Bone marrow (tissue), 2 donors: ENCODE measurements around the gene POC1A.

Experiments used
- DNase-seq, 2 donors: peaks; one replicate each; lab custom pipeline; 2025; lab: John Stamatoyannopoulos, UW

POC1A gene

DNA sequence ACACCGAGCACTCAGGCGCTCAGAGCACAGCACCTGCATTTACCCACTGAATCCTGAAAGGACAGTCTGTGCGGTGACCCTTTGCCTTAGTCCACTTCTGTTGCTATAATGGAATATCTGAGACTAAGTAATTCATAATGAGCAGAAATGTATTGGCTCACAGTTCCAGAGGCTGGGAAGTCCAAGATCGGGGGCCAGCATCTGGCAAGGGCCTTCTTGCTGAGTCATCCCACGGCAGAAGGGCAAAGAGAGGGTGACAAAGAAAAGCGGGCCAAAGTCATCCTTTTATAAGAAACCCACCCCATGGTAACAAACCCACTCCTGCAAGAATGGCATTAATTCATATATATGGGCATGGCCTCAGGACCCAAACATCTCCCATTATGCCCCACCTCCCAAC, 27.7 kb downstream of the POC1A start:
- no peak for DNase-seq

DNA sequence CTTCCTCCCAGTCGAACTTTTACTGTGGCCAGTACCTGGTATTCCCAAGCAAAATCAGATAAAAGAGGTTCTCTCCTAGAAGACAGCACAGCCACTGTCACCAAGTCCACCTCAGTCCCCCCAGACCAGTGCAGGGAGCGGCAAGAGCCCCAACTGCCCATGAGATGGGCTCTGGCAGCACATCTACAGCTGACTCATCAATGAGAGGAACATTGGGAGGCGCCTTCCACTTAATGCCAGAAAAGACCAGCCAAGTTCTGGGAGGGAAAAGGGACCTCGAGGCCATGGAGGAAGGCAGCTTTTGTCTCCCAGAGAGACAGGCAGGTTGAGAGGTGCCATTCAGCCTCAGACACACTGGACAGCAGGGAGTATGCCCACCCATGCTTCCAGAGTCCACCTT, 28.2 kb downstream of the POC1A start:
- DNase-seq: no peak

DNA sequence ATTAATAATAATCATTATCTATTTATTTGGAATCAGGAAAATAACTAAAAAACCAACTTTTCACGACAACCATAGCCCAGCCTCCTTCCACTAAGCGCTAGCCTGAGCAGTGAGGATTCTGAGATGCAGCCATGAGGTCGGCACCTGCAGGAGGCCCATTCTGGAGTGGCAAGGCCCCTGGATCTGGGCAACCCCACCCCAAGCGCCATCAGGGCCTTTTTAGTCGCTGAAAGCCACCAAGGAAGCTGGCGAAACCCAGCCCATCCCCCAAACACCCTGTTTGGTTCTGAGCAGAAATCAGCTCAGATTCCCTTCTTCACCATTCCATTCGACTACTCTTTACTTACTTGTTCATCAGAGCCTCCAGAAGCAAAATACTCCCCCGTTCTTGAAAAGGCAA, 29.5 kb downstream of the POC1A start:
- no peak for DNase-seq

DNA sequence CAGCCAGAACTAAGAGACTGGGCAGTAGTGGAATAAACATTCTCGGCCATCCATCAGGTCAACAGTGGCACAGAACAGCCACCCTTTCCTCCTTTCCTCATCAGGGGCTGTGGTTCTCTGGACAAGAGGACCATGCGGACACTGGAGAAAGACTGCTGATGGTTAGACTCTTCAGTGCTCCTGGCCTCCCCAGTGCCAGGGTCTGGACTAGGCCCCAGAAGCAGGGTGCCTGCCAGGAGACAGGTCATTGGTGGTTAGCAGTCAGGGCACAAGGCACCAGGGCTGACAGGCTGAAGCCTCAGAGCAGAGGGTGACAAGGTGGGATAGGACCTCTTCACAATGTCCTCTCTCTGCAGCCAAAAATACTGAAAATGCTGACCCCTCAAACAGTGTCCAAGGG, 30.1 kb downstream of the POC1A start:
- DNase-seq: no peak

DNA sequence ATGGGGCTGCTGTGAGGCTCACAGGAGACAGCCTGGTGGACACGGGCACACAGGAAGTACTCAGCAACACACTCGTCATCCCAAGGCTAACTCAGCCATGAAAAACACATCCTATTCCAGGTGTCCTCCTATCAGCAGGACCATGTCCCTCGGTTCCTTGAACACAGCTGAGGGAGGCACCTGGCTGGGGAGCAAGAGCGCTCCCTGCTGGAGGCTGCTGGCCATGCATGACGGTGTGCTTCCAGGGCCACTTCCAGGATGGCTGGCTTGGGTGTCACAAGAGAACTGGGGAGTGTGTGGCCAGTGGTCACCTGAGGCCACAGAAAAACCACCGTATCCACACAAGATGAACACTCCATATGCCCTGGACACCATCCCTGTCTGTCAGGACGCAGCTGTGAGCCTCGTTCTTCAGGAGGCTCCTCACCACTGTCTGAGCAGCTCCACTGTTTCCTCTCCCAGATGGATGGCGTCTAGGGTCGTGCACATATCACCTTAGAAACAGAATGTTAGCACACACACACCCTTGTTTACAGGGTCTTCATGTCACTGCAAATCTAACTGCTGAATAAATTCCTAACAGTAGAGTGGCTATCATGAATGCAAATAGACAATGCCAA, 31.0 kb downstream of the POC1A start:
- peak; percentile 45 to 52 for DNase-seq

DNA sequence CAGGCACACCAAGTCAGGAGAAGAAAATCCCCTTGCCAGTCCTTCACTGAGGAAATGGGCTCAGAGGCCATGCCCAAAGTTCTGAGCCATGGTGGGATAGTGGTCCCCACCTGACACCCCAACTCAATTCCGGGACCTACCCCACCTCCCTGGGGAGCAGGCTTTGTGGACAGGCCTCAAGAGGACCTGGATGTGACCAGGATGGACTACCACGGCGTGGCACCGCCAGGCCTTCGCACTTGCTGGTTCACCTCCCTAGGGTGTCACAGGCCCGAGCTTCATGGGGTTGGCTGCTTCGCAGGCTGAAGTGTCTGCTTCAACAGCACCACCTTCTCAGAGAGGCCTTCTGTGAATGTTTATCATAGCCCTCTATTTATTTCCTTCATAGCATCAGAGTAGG, 31.7 kb downstream of the POC1A start:
- no peak for DNase-seq

DNA sequence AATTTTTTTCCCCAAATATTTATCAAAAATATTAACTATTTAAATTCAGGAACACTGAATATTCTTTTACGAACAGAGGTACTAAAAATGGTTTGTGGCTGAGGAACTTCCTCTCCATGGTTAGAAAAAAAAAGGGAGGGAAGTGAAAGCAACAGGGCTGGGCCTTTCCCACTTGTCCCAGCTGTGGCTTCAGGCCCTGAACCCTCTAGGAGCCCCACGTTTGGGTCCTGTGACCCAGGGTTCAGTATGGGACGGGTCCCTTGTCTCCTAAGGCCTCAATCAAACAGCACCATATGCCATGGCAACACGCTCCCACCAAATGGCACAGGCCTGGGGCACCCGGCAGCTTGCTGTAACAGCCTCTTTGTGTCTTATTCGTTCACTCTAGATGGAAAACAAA, 32.4 kb downstream of the POC1A start:
- DNase-seq: peak; percentile 17 to 42

DNA sequence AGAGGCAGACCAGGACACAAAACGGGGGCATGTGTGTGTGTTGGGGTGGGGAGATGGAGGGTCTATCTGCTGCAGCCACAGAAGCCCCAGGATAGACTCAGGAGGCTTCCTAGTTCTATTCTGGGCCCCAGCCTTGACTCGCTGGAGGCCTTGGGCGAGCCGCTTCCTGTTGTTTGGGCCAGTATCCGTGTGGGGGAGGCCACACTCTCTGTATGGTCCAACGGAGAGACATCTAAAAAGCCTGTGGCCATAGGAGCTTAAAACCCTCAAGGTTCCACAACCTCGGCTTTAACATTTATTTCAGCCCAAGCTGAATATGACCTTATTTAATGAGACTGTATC, 32.8 kb downstream of the POC1A start:
- peak in 1 of 2 donors; percentile 50 for DNase-seq

DNA sequence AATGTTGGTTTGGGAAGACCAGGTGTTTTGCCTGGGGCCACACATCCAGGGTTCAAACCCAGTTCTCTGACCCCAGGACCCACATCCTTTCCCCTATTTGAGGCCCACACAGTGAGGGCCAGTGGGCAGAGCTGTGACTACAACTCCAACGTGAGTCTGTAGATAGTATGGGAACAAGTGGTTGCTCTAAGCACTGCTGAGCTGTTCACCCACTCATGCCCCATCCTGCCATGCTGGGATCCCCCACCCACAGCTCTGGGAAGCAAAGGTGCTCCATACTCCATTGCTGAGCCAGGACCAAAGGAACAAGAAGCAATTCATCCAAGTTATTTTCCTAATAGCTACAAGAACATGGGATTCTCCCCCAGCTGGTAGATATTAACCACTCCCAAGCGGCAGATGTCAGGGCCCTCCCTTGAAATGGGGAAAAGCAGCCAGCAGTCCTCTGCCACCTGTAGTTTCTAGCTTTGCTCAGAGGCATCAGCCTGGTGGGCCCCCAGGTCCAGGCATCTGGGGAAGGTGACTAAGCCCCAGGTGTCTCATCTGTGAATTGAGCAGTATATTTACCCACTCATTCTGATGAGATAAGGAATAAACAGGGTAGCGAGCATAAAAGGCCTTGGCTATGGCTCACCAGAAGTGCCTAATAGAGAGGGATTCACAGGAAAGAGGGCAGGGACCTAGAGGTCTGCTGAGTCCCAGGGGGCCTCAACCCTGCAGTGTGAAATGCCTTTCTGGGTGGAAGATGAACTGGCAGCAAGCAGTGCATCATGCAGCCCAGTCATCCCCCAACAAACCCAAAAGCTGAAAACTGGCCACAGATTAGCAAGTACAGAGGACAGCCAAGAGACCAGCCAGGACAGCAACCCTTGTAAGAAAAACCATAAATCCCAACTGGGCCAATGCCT, 33.4 kb downstream of the POC1A start:
- peak in 1 of 2 donors; percentile 50 for DNase-seq

DNA sequence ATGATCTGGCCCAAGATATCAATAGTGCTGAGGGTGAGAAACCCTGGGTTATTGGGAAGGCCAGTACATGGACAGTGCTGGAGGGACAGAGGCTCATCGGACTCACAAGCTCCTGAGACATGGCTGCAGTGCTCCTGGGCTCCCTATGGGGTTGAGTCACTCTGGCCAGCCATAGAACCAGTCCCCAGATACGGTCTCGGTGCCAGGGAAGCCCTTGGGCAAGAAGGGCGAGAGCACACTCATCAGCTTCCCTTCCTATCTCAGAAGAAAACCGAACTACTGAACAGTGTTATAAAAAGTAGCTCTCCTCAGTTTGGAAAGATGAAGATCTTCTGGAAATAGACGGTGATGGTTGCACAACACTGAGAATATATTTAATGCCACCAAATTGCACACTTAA, 34.4 kb downstream of the POC1A start:
- DNase-seq: peak in 1 of 2 donors; percentile 13

DNA sequence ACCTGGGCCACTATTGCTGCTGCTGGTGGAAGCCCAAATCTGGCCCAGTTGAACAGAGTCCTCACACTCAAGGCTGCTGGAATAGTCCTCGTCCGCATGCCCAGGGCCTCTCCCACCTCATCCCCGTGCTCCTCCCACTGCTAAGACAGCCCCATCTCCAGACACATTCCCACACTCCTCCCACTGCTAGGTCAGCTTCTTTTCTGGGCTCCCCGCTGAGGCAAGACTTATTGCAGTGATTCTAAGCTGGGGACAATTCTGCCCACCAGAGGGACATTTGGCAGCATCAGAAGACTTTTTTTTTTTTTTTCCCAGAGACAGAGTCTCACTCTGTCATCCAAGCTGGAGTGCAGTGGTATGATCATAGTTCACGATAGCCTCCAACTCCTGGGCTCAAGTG, 35.1 kb downstream of the POC1A start:
- no peak for DNase-seq

DNA sequence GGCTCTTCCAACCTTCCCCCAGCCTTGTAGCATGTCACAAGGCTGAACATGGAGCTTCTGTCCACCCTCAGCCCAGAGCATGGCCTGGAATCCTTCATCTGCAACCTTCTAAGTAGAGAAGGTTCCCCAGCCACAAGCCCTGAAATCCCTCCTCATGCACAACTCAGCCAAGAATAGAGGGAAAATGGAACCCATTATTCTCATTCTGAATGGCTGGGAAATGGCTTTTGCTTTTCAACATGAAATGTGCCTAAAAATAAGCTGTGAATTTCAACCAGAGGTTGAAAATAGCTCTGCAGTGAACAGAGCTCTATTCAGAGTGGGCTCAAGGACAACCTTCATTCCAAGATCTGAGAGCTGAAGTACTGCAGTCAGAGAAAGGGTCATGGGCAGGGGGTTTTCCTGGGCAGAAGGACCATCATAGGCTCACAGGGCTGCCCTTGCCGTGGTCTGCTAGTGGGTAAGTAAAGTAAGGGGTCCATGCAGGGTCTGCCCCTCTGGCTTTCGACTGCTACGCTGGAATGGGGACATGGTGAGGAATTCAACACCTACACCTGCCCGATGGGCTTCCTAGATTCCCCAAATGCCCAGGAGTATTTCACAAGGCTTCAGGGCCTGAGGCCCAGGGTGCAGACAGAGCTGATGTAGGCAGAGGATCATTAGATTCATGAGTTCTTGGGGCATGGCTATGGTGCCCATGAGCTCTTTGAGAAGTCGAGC, 35.9 kb downstream of the POC1A start:
- no peak for DNase-seq

DNA sequence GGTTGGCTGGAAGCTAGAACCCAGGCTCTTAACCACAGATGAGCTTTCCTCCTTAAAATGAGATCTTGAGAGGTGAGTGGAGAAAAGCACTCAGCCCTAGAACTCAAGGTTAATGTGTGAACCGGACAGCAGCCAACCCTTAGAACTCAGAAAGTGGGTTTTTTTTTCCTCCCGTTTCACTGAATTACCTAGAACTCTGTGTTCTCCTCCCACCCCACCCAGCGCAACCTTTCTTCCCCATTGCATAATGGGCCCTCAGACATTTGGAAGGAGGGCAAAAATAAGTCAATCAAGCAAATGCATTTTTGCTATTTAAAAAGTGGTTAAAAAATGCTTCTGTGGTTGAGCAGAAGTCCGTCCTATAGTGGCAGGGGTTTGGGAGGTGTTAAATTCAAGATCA, 36.7 kb downstream of the POC1A start:
- DNase-seq: no peak

DNA sequence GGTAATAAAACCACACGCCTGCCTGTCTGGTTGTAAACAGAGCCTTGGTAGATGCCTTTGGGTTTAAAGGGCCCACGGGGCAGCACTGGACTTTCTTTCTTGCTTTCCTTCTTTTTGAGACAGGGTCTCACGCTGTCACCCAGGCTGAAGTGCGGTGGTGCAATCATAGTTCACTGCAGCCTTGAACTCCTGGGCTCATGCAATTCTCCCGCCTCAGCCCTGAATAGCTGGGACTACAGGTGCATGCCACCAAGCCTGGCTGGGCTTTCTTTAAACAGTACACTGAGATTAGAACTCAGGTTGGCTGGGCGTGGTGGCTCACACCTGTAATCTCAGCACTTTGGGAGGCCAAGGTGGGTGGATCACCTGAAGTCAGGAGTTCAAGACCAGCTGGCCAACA, 42.2 kb downstream of the POC1A start:
- DNase-seq: no peak

DNA sequence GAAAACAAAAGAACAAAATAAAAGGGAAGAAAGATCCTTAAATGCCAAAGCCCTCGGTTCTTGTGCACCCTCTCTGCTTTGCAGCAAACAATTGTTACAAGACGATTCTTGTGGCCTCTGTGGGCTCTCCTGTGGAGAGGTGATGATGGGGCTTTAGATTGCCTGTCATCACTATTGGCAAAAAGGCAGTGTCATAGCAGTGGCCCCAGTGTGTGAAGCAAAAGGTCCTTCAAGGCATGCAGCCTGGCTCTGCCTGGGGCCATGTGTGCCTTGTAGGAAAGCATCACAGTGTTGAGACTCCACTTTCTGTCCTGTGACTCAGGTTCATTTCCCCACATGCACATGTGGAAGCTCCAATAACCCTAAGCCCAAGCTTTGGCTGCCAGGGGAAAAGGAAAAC, 43.7 kb downstream of the POC1A start:
- DNase-seq: no peak

DNA sequence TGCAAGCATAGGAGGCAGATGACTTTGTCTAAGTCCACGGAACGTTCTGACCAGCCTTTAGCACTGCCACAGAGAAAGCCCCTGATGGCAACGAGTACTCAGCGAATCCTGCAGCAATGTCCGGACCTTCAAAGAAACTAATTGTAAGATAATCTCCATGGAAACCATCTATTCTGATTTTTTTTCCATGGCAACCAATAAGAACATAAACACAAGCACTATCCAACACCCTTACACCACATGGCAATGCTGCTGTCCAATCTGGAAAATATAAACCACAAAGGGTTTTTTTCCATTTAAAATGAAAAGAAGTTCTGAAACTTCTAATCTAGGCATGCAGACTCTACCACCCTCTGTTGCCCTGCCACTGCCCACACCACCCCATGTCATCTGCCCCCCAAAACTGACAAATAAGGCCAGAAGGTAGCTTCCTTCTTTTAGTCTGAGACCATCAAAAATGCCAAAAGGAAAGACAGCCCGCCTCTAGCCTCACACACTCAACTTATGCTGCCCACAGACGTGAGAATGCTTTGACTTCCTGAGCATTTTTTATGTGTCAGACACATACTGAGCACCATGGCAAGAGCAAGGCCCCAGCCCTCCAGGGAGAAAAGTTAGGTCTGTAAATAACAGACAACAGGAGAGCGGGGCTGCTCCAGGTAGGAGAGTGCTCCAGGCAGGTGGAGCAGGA, 44.5 kb downstream of the POC1A start:
- no peak for DNase-seq

DNA sequence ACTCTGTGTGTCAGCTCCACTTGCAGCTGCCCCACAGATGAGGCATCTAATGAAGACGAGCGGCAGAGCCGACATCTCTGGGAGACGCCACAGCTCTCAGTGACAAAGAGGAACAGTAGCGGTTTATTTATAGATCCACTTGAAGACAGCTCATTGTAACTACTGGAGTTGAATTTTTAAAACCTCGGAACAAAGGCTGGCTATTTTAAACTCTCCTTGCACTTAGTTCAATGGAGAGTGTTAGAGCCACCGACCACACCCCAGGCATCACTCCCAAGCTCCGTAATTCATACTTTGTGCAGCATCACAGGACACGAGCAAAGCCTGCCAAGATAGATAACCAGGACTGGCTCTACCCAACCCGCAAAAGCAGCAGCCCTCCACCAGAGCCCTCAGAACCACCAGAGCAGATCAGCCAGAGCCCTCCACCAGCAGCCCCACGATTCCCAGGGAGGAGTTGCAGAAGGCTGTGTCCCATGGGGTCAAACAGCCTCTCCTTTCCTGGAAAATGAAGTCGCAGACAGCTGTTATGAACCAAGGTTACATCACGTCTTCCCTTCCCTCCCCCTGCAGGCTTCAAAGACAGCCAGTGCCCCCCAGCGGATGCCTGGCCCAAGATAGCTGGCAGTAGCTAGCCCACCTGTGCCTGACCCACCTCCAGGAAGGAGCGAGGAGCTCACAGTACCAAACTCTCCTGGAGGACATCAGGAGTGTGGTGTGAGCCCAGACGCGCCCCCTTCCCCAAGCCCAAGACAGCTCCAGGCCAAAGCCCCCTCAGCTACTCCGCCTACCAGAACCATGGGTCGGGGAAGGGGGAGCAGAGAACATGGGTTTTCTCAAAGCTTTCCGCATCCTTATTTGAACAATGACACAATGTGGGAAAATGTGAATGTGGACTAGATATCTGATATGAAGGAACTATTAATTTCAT, 45.7 kb downstream of the POC1A start:
- peak in 1 of 2 donors; percentile 55 for DNase-seq

DNA sequence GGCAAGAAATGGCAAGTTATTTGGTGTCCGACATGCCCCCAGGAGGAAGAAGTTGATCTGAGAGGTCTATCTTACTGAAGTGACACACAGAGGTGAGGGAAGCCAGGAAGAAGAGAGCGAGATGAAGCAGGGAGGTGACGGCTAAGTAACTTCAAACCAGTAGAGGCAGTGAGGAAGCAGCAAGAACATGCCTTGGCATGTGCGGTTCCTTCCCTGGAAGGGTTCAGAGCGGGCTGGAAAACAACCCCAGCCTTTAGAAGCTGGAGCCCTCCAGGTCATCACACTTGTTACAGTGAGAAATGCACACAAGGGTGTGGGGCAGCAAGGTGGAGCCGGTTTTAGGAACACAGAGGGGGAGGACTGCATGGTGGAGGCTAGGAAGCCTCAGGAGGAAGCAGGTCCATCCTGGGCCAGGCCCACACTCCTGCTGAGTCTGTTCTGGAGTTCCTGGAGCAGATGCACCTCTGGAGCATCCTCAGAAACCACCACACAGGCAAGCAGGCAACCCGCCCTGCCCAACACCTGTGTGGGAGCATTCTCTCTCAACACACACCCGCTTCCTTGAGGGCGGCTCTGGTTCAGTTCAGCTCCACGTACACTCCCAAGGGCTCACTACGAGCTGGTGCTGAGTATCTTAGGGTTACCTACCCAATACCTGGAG, 47.1 kb downstream of the POC1A start:
- DNase-seq: no peak

DNA sequence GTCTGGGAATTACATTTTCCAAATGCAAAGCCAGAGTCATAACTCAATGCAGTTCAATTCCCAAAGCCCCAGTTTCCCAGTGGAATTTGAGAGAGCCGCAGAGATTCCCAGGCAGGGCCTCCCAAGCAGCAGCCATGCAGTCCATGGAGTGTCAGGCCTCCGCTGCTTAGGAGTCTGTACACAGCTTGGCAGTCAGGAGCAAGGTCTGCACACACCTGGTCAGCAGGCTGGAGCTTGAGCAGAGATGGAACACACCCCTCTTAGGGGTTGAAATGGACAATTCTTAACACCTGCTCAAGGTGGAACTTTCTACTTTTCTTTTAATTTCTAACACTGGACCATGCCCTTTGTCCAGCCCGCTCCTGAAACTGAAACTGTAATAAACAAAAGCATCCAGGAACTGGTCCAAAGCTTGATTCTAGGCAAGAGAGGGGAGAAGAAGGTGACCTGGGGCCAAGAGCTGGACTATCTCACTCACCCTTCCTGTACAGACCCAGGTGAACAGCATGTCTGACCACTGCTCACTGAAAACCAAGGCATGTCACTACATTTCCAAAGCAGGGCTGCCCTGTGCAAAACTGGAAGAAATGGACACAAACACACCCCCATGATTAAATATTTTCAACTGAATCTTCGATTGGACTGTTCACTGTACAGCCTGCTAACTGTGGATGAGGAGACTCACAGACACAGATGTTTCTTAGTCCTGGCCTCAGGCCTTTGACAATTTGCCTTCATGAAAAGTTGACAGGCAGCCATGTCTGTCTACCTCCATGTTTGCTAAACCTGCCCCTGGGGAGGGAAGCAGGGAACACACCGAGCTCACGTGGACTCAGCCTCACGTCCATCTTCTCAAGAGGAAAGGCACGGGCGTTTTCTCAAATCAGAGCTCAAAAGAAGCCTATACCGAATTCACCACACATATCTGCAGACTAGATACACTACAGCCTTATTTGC, 49.3 kb downstream of the POC1A start:
- DNase-seq: no peak

DNA sequence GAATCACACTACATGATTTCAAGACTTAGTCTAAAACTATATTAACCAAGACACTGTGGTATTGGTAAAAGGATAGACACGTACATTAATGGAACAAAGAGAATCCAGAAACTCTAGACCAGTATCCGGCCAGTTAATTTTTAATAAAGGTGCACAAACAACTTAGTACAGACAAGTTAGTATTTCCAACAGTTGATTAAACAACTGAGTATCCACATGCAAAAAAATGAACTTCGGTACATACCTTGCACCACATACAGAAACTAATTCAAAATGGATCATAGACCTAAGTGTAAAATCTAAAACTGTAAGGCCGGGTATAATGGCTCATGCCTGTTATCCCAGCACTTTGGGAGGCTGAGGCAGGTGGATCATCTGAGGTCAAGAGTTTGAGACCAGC, 51.3 kb downstream of the POC1A start:
- DNase-seq: no peak
